NB4 (cell line): ENCODE results near the gene NBEA.

Experiments used
- MYC ChIP-seq: IDR thresholded peaks from 2 replicates; pipeline ENCODE4 v1.6.1; 2011; ENCODE audit warnings: low read depth, low read length
- POLR2A ChIP-seq: IDR thresholded peaks from 2 replicates; pipeline ENCODE4 v1.6.1; 2011; ENCODE audit warnings: mild to moderate bottlenecking; ENCODE audit not compliant: insufficient read length; ENCODE audit errors: extremely low read depth
- TF ChIP-seq, protein P1 (sequence below): IDR thresholded peaks from one replicate; pipeline ENCODE4 v1.5.1; 2012; ENCODE audit warnings: low read depth, low read length
- TF ChIP-seq, protein P2 (sequence below): IDR thresholded peaks from 2 replicates; pipeline ENCODE4 v1.6.1; 2011; ENCODE audit warnings: low read depth, low read length

DNA sequence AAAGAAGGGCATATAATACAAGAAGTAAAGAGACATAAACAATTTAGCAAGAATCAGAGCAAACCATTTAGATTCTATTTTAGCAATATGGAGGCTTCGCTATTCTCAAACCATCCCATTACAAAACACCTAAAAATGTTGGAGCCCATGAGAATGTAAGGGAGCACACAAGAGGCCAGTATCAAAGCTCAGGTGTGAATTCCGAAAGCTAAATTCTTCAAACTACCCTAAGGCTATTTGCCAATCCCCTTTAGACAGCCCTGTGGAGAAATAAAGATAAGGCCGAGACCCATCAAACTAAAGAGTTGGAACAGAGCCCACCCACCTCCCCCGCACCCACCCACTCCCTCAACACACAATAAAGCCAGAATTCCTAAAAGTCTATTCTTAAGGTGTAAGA is 745.3 kb downstream of the NBEA start:
- TF ChIP-seq, protein P1, sequence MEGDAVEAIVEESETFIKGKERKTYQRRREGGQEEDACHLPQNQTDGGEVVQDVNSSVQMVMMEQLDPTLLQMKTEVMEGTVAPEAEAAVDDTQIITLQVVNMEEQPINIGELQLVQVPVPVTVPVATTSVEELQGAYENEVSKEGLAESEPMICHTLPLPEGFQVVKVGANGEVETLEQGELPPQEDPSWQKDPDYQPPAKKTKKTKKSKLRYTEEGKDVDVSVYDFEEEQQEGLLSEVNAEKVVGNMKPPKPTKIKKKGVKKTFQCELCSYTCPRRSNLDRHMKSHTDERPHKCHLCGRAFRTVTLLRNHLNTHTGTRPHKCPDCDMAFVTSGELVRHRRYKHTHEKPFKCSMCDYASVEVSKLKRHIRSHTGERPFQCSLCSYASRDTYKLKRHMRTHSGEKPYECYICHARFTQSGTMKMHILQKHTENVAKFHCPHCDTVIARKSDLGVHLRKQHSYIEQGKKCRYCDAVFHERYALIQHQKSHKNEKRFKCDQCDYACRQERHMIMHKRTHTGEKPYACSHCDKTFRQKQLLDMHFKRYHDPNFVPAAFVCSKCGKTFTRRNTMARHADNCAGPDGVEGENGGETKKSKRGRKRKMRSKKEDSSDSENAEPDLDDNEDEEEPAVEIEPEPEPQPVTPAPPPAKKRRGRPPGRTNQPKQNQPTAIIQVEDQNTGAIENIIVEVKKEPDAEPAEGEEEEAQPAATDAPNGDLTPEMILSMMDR, result no peak
- TF ChIP-seq POLR2A (no peak), MYC (no peak)
- TF ChIP-seq, protein P2, sequence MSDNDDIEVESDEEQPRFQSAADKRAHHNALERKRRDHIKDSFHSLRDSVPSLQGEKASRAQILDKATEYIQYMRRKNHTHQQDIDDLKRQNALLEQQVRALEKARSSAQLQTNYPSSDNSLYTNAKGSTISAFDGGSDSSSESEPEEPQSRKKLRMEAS, result no peak
